GM12892 (cell line): ENCODE measurements around the gene MINK1.
"Not testable (repeated sequence)": the region's sequence is repeated elsewhere in the genome, so short reads cannot be mapped to it uniquely, and the experiment has no call there.

Experiments
- DNase-seq: peaks from one replicate; pipeline ENCODE4 v3.0.0; 2011; ENCODE audit not compliant: insufficient read length
- FAIRE-seq: peaks from 2 replicates; lab custom pipeline; 2011; peaks lifted over from hg19 to GRCh38; lab: Jason Lieb, UNC
- POLR2A ChIP-seq: IDR thresholded peaks from 2 replicates; pipeline ENCODE4 v1.6.1; 2011; ENCODE audit warnings: low read depth, low read length, control low read depth
- POLR2AphosphoS5 ChIP-seq: IDR thresholded peaks from 2 replicates; pipeline ENCODE4 v1.6.1; 2011; ENCODE audit warnings: low read depth, low read length, control low read depth
- TAF1 ChIP-seq: IDR thresholded peaks from 2 replicates; pipeline ENCODE4 v1.6.1; 2011; ENCODE audit warnings: low read depth, mild to moderate bottlenecking, control low read depth, low read length, borderline replicate concordance

Gene MINK1

GRCh38 chr17:4919511-4920047, 86.4 kb downstream of the MINK1 start:
- DNase-seq (no peak), FAIRE-seq (no peak)
- no peak for TF ChIP-seq POLR2A
- TF ChIP-seq POLR2AphosphoS5: no peak
- no peak for TF ChIP-seq TAF1

GRCh38 chr17:4920351-4921048, 87.4 kb downstream of the MINK1 start:
- no peak for FAIRE-seq
- DNase-seq: no peak
- TF ChIP-seq POLR2AphosphoS5 (no peak), TAF1 (no peak), POLR2A (no peak)

DNA sequence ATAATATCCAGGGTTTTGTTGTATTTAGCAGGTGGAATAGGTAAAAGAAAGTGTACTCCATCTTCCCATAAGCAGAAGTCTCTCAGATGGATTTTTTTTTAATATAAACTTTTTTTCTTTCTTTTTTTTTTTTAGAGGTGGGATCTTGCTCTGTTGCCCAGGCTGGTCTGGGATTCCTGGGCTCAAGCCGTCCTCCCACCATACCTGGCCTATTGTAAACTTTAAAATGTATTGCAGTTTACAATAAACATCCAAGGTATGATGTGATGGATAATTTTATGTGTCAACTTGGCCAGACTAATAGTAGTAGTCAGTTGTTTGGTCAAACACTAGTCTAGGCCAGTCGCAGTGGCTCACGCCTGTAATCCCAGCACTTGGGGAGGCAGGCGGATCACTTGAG, 88.2 kb downstream of the MINK1 start:
- DNase-seq (no peak), FAIRE-seq (no peak)
- no peak for TF ChIP-seq POLR2AphosphoS5
- TF ChIP-seq POLR2A: no peak
- no peak for TF ChIP-seq TAF1

DNA sequence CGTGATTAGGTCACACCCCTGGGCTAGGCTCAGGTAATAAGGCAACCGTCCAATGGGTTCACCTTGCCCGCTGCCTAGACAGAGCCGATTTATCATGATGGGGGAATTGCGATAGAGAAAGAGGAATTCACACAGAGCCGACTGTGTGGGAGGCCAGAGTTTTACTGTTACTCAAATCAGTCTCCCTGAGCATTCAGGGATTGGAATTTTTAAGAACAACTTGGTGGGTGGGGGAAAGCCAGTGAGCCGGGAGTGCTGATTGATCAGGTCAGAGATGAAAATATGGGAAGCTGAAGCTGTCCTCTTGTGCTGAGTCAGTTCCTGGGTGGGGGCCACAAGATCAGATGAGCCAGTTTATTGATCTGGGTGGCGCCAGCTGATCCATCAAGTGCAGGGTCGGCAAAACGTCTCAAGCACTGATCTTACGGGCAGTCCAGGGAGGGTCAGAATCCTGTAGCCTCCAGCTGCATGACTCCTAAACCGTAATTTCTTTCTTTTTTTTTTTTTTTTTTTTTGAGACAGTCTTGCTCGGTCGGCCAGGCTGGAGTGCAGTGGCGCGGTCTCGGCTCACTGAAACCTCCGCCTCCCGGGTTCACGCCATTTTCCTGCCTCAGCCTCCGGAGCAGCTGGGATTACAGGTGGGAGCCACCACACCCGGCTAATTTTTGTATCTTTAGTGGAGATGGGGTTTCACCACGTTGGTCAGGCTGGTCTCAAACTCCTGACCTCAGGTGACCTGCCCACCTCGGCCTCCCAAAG, 93.6 kb downstream of the MINK1 start:
- DNase-seq: not testable (repeated sequence)
- FAIRE-seq: peak; percentile 33

- DNase-seq (no peak), FAIRE-seq (no peak)
- no peak for TF ChIP-seq POLR2AphosphoS5
- no peak for TF ChIP-seq POLR2A
- no peak for TF ChIP-seq TAF1
Measured at GRCh38 chr17:4928881-4929280, 95.7 kb downstream of the MINK1 start.

- DNase-seq (no peak), FAIRE-seq (peak; percentile 82)
- no peak for TF ChIP-seq POLR2AphosphoS5
- no peak for TF ChIP-seq TAF1
- TF ChIP-seq POLR2A: no peak
Measured at GRCh38 chr17:4931963-4932362, 98.8 kb downstream of the MINK1 start, which contains the start of gene GP1BA. Gene GP1BA, plus strand, starts transcription at chr17:4932277. Its CDS starts 328 bp downstream, at chr17:4932605.

- peak; percentile 62 for FAIRE-seq
- TF ChIP-seq TAF1: no peak
- no peak for TF ChIP-seq POLR2AphosphoS5
- no peak for TF ChIP-seq POLR2A
- DNase-seq: no peak
Measured at GRCh38 chr17:4932756-4933155, 99.6 kb downstream of the MINK1 start.

GRCh38 chr17:4933646-4934045, 100.5 kb downstream of the MINK1 start:
- DNase-seq: no peak
- no peak for FAIRE-seq
- TF ChIP-seq POLR2A (no peak), TAF1 (no peak), POLR2AphosphoS5 (no peak)

GRCh38 chr17:4934173-4934979, 101.2 kb downstream of the MINK1 start:
- DNase-seq (no peak), FAIRE-seq (peak; percentile 82)
- TF ChIP-seq POLR2AphosphoS5 (peak; percentile 55; the same call in 1 of the 2 replicates), POLR2A (no peak; the same call in 1 of the 2 replicates), TAF1 (no peak)

GRCh38 chr17:4935650-4936049, 102.5 kb downstream of the MINK1 start:
- no peak for TF ChIP-seq POLR2AphosphoS5
- no peak for TF ChIP-seq POLR2A
- no peak for TF ChIP-seq TAF1
- DNase-seq (no peak), FAIRE-seq (no peak)

GRCh38 chr17:4936436-4936835, 103.3 kb downstream of the MINK1 start:
- TF ChIP-seq POLR2A (peak; percentile 22; the same call in 1 of the 2 replicates), POLR2AphosphoS5 (no peak; the same call in 1 of the 2 replicates)
- no peak for FAIRE-seq
- no peak for DNase-seq
